Measurements from ENCODE around the gene TMEM45A. TPM values are rescaled to one million over a fixed set of nuclear protein-coding genes. Genes with fewer than 3 reads are reported as not detected.
A peak's percentile ranks its signal among the peaks of the same experiment; 100 is the strongest.

The TMEM45A gene
- polyA plus RNA-seq, 1 of the 3 experiments (the other 2 are of a cell fraction): 6.4 TPM

GRCh38 chr3:100535610-100535943, 43.2 kb downstream of the TMEM45A start:
- Histone ChIP-seq H3K9me3 (no peaks in the 10 kb centered on the region), H3F3A (replicated peaks; ENCODE audit: insufficient read depth) (no peaks in the 10 kb centered on the region), H3K27ac (ENCODE audit: low read depth in 2 of 2, low read length in 1 of 2) (peak overlapping the region in 1 of 2 experiments; percentile 38; a peak in 1 of 4 replicates), H3K4me1 (ENCODE audit: control insufficient read depth in 1 of 2, insufficient read depth in 2 of 2, low read depth in 1 of 2, low read length in 1 of 2) (peaks cover 14 to 15% of the 10 kb centered on the region in 2 experiments; a peak in 3 of 4 replicates), H3K9ac (no peak overlapping the region), H3K9me2 (no peaks in the 10 kb centered on the region), H2AFZ (ENCODE audit: low read depth) (no peak overlapping the region), H3K4me3 (ENCODE audit: low read depth in 2 of 2, low read length in 1 of 2) (no peak overlapping the region), H3K4me2 (no peak overlapping the region), H3K27me3 (ENCODE audit: insufficient read depth) (no peaks in the 10 kb centered on the region), H3K36me3 (replicated peaks in 1 of 2; ENCODE audit: control insufficient read depth in 1 of 2, insufficient read depth in 2 of 2, low read length in 1 of 2) (no peaks in the 10 kb centered on the region), H3K79me2 (ENCODE audit: insufficient read depth) (no peaks in the 10 kb centered on the region), H4K20me1 (ENCODE audit: insufficient read depth) (no peaks in the 10 kb centered on the region)
- ChIA-PET CTCF (no interaction called here), POLR2A (no interaction called here)
- no peak for DNase-seq
- WGBS (ENCODE audit: low lambda C conversion rate): 100% methylated on average over 1 of the region's 1 CpG
- no peak for TF ChIP-seq FOXM1 (IDR thresholded peaks at IDR 0.05; ENCODE audit: low read depth)
- TF ChIP-seq, protein P1, sequence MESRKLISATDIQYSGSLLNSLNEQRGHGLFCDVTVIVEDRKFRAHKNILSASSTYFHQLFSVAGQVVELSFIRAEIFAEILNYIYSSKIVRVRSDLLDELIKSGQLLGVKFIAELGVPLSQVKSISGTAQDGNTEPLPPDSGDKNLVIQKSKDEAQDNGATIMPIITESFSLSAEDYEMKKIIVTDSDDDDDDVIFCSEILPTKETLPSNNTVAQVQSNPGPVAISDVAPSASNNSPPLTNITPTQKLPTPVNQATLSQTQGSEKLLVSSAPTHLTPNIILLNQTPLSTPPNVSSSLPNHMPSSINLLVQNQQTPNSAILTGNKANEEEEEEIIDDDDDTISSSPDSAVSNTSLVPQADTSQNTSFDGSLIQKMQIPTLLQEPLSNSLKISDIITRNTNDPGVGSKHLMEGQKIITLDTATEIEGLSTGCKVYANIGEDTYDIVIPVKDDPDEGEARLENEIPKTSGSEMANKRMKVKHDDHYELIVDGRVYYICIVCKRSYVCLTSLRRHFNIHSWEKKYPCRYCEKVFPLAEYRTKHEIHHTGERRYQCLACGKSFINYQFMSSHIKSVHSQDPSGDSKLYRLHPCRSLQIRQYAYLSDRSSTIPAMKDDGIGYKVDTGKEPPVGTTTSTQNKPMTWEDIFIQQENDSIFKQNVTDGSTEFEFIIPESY (IDR thresholded peaks at IDR 0.05; ENCODE audit: borderline replicate concordance, low read depth): no peak
- no peak for TF ChIP-seq REST (IDR thresholded peaks at IDR 0.05; ENCODE audit: low read depth, low read length)
- no peak for TF ChIP-seq GATA2 (CRISPR knock-in tag; IDR thresholded peaks at IDR 0.05)

GRCh38 chr3:100536093-100536492, 43.7 kb downstream of the TMEM45A start:
- Histone ChIP-seq H3K36me3 (replicated peaks in 1 of 2; ENCODE audit: control insufficient read depth in 1 of 2, insufficient read depth in 2 of 2, low read length in 1 of 2) (no peaks in the 10 kb centered on the region), H3K4me3 (ENCODE audit: low read depth in 2 of 2, low read length in 1 of 2) (no peak overlapping the region), H2AFZ (ENCODE audit: low read depth) (no peak overlapping the region), H3K9ac (no peak overlapping the region), H3K27ac (ENCODE audit: low read depth in 2 of 2, low read length in 1 of 2) (no peak overlapping the region), H4K20me1 (ENCODE audit: insufficient read depth) (no peaks in the 10 kb centered on the region), H3K9me2 (no peaks in the 10 kb centered on the region), H3K79me2 (ENCODE audit: insufficient read depth) (no peaks in the 10 kb centered on the region), H3K4me1 (ENCODE audit: control insufficient read depth in 1 of 2, insufficient read depth in 2 of 2, low read depth in 1 of 2, low read length in 1 of 2) (peaks cover 14 to 15% of the 10 kb centered on the region in 2 experiments; a peak in 3 of 4 replicates), H3K27me3 (ENCODE audit: insufficient read depth) (no peaks in the 10 kb centered on the region), H3K9me3 (no peaks in the 10 kb centered on the region), H3K4me2 (no peak overlapping the region), H3F3A (replicated peaks; ENCODE audit: insufficient read depth) (no peaks in the 10 kb centered on the region)
- ChIA-PET CTCF (no interaction called here), POLR2A (no interaction called here)
- no peak for DNase-seq
- WGBS (ENCODE audit: low lambda C conversion rate): 76% methylated on average over 2 of the region's 2 CpGs
- TF ChIP-seq MXI1 (IDR thresholded peaks at IDR 0.05; ENCODE audit: low read depth, low read length) (no peak), JUND (IDR thresholded peaks at IDR 0.05) (0 out of 2 replicates have a peak, but pooled peaks have one; percentile 11), POLR2AphosphoS5 (IDR thresholded peaks at IDR 0.05; ENCODE audit: low read depth, low read length) (no peak), TCF12 (IDR thresholded peaks at IDR 0.05) (peak; percentile 70)
